Measurements from ENCODE around the gene TANC2. TPM values are rescaled to one million over a fixed set of nuclear protein-coding genes. Genes with fewer than 3 reads are reported as not detected.
"Not testable (repeated sequence)": the region's sequence is repeated elsewhere in the genome, so short reads cannot be mapped to it uniquely, and the experiment has no call there.

Gene TANC2
- total RNA-seq, 2 experiments from 2014 or later = 4.2 to 5.8 TPM

DNA sequence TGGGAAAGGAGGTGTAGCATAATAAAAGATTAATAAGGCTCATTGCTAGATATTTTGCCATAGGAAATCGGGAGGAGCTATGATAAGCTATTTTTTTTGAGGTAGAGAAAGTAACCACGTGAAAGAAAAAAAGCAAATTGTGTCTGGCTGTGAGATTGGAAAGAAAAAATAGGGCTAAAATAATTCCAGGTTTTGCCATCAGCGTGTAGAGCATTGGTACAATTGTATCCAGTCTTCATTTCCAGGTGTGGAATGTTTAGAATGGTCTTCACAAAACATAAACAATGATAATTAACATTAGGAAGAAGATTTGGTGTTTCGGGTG, 1.1 kb downstream of the TANC2 start:
- ChIA-PET CTCF (interaction anchor here (1.0 kb wide), 1 partner anchor 295 kb away, joined by 3 read pairs; no protein-coding TSS in a partner anchor), POLR2A (no interaction called here)
- Mint-ChIP-seq H3K9me3 (no peaks in the 10 kb centered on the region), H3K27me3 (peaks cover 26% of the 10 kb centered on the region), H3K27ac (no peak overlapping the region), H3K4me1 (ENCODE audit: low read depth) (peaks cover 28% of the 10 kb centered on the region), H3K36me3 (no peaks in the 10 kb centered on the region), H3K4me3 (peak overlapping the region; percentile 75)
- DNase-seq = no peak
- intact Hi-C loops (cut with micrococcal nuclease) = loop anchor here (5.0 to 10.0 kb wide), 3 partner anchors 75 to 658 kb away; partner anchors contain the start of genes MAP3K3 and METTL2A

GRCh38 chr17:62968445-62968923, 2.4 kb downstream of the TANC2 start:
- CTCF ChIA-PET = interaction anchor here (0.8 to 1.1 kb wide), 7 partner anchors 12 to 438 kb away, joined by 3 to 4 read pairs (median 3); no protein-coding TSS in a partner anchor
- POLR2A ChIA-PET = no interaction called here
- Mint-ChIP-seq H3K4me3 (no peak overlapping the region), H3K36me3 (no peaks in the 10 kb centered on the region), H3K4me1 (ENCODE audit: low read depth) (peaks cover 28% of the 10 kb centered on the region), H3K27me3 (peaks cover 18% of the 10 kb centered on the region), H3K9me3 (no peaks in the 10 kb centered on the region), H3K27ac (no peak overlapping the region)
- peak; percentile 58 for DNase-seq
- intact Hi-C loops (cut with micrococcal nuclease) = loop anchor here (1.0 to 10.0 kb wide), 6 partner anchors 76 to 656 kb away; partner anchors contain the start of genes MAP3K3 and METTL2A

DNA sequence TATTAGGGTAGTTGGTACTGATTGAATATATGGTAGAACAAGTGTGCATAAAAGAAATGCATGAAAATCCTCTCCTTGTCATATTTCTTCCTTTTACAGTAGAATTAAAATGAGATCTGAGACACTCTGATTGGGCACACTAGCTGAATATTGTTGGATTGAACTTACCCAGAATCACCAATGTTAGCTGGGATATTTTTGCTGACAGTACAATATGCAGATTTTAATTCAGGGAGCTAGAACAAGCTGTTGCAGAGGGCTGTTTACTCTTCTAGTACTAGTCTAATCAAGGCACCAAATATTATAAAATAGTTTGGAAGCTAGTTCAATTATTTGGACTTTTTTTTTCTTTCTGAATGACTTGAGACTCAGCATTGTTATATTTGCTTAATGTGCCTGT, 4.6 kb downstream of the TANC2 start:
- CTCF ChIA-PET = interaction anchor here (1.1 to 2.3 kb wide), 2 partner anchors 298 to 436 kb away, joined by 4 to 10 read pairs; no protein-coding TSS in a partner anchor
- peaks cover 10% of the 10 kb centered on the region for H3K27me3 Mint-ChIP-seq
- H3K9me3 Mint-ChIP-seq = no peaks in the 10 kb centered on the region
- no peak for DNase-seq
- H3K4me1 Mint-ChIP-seq (ENCODE audit: low read depth) = peaks cover 22% of the 10 kb centered on the region
- no peaks in the 10 kb centered on the region for H3K36me3 Mint-ChIP-seq
- POLR2A ChIA-PET = no interaction called here
- no peak overlapping the region for H3K4me3 Mint-ChIP-seq
- no peak overlapping the region for H3K27ac Mint-ChIP-seq
- intact Hi-C loops (cut with micrococcal nuclease) = no loop called here

GRCh38 chr17:62971853-62972252, 5.8 kb downstream of the TANC2 start:
- CTCF ChIA-PET = interaction anchor here (0.6 to 2.3 kb wide), 3 partner anchors 209 to 435 kb away, joined by 3 to 10 read pairs (median 4); no protein-coding TSS in a partner anchor
- Mint-ChIP-seq H3K4me1 (ENCODE audit: low read depth) (peaks cover 18% of the 10 kb centered on the region), H3K4me3 (no peak overlapping the region), H3K9me3 (peaks cover 3% of the 10 kb centered on the region), H3K27me3 (peaks cover 9% of the 10 kb centered on the region), H3K27ac (no peak overlapping the region), H3K36me3 (peaks cover 2% of the 10 kb centered on the region)
- POLR2A ChIA-PET = no interaction called here
- no peak for DNase-seq
- intact Hi-C loops (cut with micrococcal nuclease) = no loop called here

DNA sequence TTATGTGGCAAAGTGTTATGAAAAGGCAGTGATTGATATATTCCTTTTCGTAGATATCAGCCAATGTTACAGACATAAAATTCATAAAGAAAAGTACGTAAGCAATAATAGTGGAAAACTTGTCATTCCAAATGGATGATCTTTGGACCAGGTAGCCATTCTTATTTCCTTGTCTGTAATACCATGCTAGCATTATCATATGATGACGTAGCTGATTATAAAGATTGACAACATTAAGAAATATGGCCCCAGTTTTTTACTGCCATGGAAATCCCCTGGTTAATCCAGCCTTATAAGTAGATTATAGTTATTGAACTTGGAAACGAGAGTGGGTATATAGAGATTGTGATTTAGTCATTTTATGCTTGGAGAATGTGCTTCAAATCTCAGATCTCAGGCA, 8.8 kb downstream of the TANC2 start:
- H3K27me3 Mint-ChIP-seq = no peaks in the 10 kb centered on the region
- ChIA-PET CTCF (interaction anchor here (0.8 to 1.4 kb wide), 3 partner anchors 12 to 303 kb away, joined by 3 to 4 read pairs (median 4); no protein-coding TSS in a partner anchor), POLR2A (no interaction called here)
- no peak for DNase-seq
- no peaks in the 10 kb centered on the region for H3K4me1 Mint-ChIP-seq (ENCODE audit: low read depth)
- peaks cover 4% of the 10 kb centered on the region for H3K36me3 Mint-ChIP-seq
- intact Hi-C loops (cut with micrococcal nuclease) = no loop called here
- no peak overlapping the region for H3K4me3 Mint-ChIP-seq
- peaks cover 4% of the 10 kb centered on the region for H3K9me3 Mint-ChIP-seq
- H3K27ac Mint-ChIP-seq = no peak overlapping the region

- POLR2A ChIA-PET = interaction anchor here (0.7 kb wide), 1 partner anchor 273 kb away, joined by 3 read pairs; no protein-coding TSS in a partner anchor
- H3K9me3 Mint-ChIP-seq = peaks cover 4% of the 10 kb centered on the region
- H3K27ac Mint-ChIP-seq = no peak overlapping the region
- CTCF ChIA-PET = interaction anchor here (0.8 to 1.3 kb wide), 2 partner anchors 11 to 272 kb away, joined by 4 read pairs; no protein-coding TSS in a partner anchor
- no peak for DNase-seq
- peaks cover 3% of the 10 kb centered on the region for H3K4me1 Mint-ChIP-seq (ENCODE audit: low read depth)
- peaks cover 4% of the 10 kb centered on the region for H3K36me3 Mint-ChIP-seq
- no peaks in the 10 kb centered on the region for H3K27me3 Mint-ChIP-seq
- intact Hi-C loops (cut with micrococcal nuclease) = no loop called here
- H3K4me3 Mint-ChIP-seq = no peak overlapping the region
Observed at GRCh38 chr17:62975206-62975605, 9.2 kb downstream of the TANC2 start.

DNA sequence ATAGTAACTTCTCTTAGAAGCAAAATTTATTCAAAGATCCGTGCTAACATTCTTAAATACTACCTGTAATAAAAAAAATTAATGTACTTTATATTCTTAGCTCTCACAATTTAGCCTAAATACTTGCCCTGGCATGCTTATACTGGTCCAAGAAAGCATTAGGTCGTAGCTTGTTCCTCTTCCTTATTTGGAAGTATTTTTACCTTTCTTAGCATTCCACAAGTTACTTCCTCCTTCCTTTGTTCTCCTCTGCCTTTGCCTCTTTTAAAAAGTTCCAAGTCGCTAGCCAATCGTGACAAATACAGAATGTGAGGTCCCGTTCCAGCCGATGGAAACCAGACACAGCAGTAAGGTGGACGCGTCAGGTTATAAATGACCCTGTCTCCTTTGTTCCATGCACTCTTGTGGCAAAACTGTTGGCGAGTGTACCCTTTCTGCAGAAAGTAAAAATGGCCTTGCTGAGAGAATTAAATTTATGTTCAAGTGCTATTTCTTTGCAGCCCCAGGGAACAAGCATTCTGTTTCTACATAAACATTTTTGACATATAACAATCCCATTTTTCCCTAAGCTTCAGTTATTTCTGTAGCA, 10.7 kb downstream of the TANC2 start:
- H3K9me3 Mint-ChIP-seq, H3K36me3 Mint-ChIP-seq: not testable (repeated sequence)

DNA sequence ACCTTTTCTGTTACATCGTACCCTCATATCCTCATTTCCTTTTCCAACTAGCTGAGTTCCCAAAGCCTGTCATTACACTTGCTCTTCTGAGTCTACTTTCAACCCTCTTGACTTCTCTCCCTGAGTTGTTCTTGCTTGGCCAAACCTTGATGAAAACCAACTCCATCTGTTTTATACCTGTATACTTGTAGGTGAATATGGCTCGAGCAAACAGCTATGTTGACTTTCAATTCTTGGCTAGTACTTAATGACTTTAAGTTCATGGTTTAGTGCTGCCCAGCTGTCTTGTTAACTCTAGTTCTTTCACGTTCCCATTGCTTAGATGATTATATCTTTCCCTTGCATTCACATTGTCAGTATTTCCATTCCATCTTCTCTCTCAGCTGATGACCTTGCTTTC, 14.8 kb downstream of the TANC2 start:
- Mint-ChIP-seq H3K4me3 (no peak overlapping the region), H3K27ac (no peak overlapping the region), H3K27me3 (no peaks in the 10 kb centered on the region), H3K9me3 (peaks cover 29% of the 10 kb centered on the region), H3K4me1 (ENCODE audit: low read depth) (peaks cover 3% of the 10 kb centered on the region), H3K36me3 (peaks cover 16% of the 10 kb centered on the region)
- DNase-seq = no peak
- CTCF ChIA-PET = interaction anchor here (0.6 to 0.9 kb wide), 3 partner anchors 12 to 346 kb away, joined by 3 to 4 read pairs (median 3); no protein-coding TSS in a partner anchor
- intact Hi-C loops (cut with micrococcal nuclease) = no loop called here
- POLR2A ChIA-PET = no interaction called here

More for the DNA sequence above, 10.7 kb downstream of the TANC2 start:
- intact Hi-C loops (cut with micrococcal nuclease); H3K4me3 Mint-ChIP-seq; H3K27ac Mint-ChIP-seq; DNase-seq; POLR2A ChIA-PET; H3K4me1 Mint-ChIP-seq (ENCODE audit: low read depth); H3K27me3 Mint-ChIP-seq; CTCF ChIA-PET: not testable (repeated sequence)

- no peak for DNase-seq
- H3K9me3 Mint-ChIP-seq = peaks cover 30% of the 10 kb centered on the region
- CTCF ChIA-PET = interaction anchor here (0.9 to 1.2 kb wide), 2 partner anchors 306 to 425 kb away, joined by 3 read pairs; no protein-coding TSS in a partner anchor
Observed at GRCh38 chr17:62981933-62982332, 15.9 kb downstream of the TANC2 start.

GRCh38 chr17:62984801-62985200, 18.8 kb downstream of the TANC2 start:
- Mint-ChIP-seq H3K27ac (no peak overlapping the region), H3K4me1 (ENCODE audit: low read depth) (peaks cover 3% of the 10 kb centered on the region), H3K4me3 (no peak overlapping the region), H3K27me3 (no peaks in the 10 kb centered on the region), H3K9me3 (peaks cover 30% of the 10 kb centered on the region), H3K36me3 (peaks cover 13% of the 10 kb centered on the region)
- intact Hi-C loops (cut with micrococcal nuclease) = no loop called here
- ChIA-PET CTCF (no interaction called here), POLR2A (no interaction called here)
- DNase-seq = no peak

More at GRCh38 chr17:62981933-62982332, 15.9 kb downstream of the TANC2 start:
- H3K4me3 Mint-ChIP-seq = no peak overlapping the region
- H3K27me3 Mint-ChIP-seq = no peaks in the 10 kb centered on the region
- H3K27ac Mint-ChIP-seq = no peak overlapping the region
- peaks cover 3% of the 10 kb centered on the region for H3K4me1 Mint-ChIP-seq (ENCODE audit: low read depth)
- POLR2A ChIA-PET = no interaction called here
- intact Hi-C loops (cut with micrococcal nuclease) = no loop called here
- peaks cover 13% of the 10 kb centered on the region for H3K36me3 Mint-ChIP-seq

DNA sequence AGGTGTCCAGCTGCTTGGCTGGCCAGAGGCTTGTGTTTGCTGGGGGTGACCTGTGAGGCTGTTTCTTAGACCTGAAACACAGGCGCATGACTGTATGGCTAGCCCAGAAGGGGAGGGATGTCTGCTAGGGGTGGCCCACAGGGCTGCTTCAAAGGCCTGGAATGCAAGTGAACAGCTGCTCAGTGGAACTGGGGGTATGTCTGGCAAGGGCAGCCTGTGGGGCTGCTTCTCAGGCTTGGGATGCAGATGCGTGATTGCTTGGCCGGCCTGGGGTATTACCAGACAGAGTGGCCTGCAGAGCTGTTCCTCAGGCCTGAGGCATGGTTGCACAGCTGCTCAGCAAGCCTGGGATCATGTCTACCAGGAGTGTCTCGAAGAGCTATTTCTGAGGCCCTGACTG, 20.5 kb downstream of the TANC2 start:
- Mint-ChIP-seq H3K9me3 (peaks cover 30% of the 10 kb centered on the region), H3K4me3 (no peak overlapping the region), H3K4me1 (ENCODE audit: low read depth) (no peaks in the 10 kb centered on the region), H3K27ac (no peak overlapping the region), H3K27me3 (no peaks in the 10 kb centered on the region), H3K36me3 (peaks cover 13% of the 10 kb centered on the region)
- CTCF ChIA-PET = interaction anchor here (0.7 to 1.5 kb wide), 4 partner anchors 11 to 421 kb away, joined by 3 to 6 read pairs (median 4); no protein-coding TSS in a partner anchor
- POLR2A ChIA-PET = no interaction called here
- no peak for DNase-seq
- intact Hi-C loops (cut with micrococcal nuclease) = no loop called here

DNA sequence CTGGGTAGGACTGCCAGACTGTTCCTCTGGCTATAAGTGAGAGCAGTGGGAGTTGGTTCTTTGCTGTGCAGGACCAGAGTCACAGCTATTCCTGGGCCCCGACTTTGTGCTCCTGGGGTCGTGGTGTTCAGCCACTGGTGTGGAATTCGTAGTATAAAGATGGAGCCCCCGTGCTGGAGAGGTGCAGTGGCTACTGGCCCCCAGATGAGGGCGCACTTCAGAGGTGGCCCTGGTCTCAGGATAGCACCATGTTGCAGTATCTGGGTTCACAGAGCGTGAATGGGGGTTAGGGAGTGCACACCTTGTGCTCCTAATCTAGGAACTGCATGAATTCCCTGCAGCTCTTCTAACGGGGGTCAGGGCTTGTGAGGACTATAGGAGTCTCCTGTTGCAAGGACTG, 21.1 kb downstream of the TANC2 start:
- Mint-ChIP-seq H3K27me3 (no peaks in the 10 kb centered on the region), H3K4me1 (ENCODE audit: low read depth) (no peaks in the 10 kb centered on the region), H3K4me3 (no peak overlapping the region), H3K27ac (no peak overlapping the region), H3K9me3 (peaks cover 30% of the 10 kb centered on the region), H3K36me3 (peaks cover 13% of the 10 kb centered on the region)
- intact Hi-C loops (cut with micrococcal nuclease) = no loop called here
- POLR2A ChIA-PET = no interaction called here
- DNase-seq = no peak
- CTCF ChIA-PET = interaction anchor here (0.7 to 1.5 kb wide), 4 partner anchors 10 to 420 kb away, joined by 3 to 6 read pairs (median 4); no protein-coding TSS in a partner anchor
